ENCODE measurements around the gene FAM222A. TPM values are rescaled to one million over a fixed set of nuclear protein-coding genes. Genes with fewer than 3 reads are reported as not detected.

The FAM222A gene
- total RNA-seq, 1 experiment from 2014 or later, result 12.8 TPM

DNA sequence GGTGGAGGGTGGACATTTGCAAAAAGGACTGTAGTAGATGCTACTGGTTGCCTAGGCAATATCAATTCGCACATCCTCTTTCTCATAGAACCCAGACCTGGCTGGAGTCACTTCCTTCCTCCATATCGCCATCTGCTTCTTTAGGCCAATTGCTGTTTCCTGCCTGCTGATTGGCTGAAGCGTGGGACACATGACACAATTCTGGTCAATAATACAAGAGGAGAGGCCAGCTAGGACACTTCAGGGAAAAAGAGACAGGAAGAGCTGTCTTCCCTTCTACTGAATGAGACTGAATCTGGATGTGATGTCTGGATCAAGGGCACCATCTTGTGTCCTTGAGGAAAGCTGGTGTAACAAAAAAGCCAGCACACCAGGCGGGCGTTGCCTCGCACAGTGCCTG is 65.8 kb downstream of the FAM222A start:
- Histone ChIP-seq H3K4me1 (ENCODE audit: control insufficient read depth, insufficient read depth, low read length) (no peaks in the 10 kb centered on the region), H3K27me3 (ENCODE audit: control insufficient read depth, insufficient read depth, low read length) (no peaks in the 10 kb centered on the region), H3K27ac (ENCODE audit: low read length) (no peak overlapping the region), H3K4me3 (ENCODE audit: low read depth in 2 of 2, low read length in 2 of 2) (no peak overlapping the region), H3K9me3 (ENCODE audit: control insufficient read depth, insufficient read depth, low read depth, low read length) (no peaks in the 10 kb centered on the region; the same call in 1 of the 2 replicates), H3K36me3 (ENCODE audit: control insufficient read depth, insufficient read depth, low read length) (no peaks in the 10 kb centered on the region)
- no TSS peak for BruUV-seq (replicated peaks)
- POLR2A ChIA-PET, result no interaction called here
- ATAC-seq (no peak), DNase-seq (ENCODE audit: low read depth, low spot score) (no peak)
- in situ Hi-C loops (cut with HindIII; ENCODE audit: low pct_unique_long_range_greater_than_20kb, low sequenced_read_pairs), result no loop called here
- CTCF ChIA-PET, result no interaction called here
- intact Hi-C loops (cut with micrococcal nuclease; ENCODE audit: unreplicated experiment), result loop anchor here (10.0 kb wide), 1 partner anchor 345 kb away; no protein-coding TSS in a partner anchor
- no peak for TF ChIP-seq REST (IDR thresholded peaks at IDR 0.05; ENCODE audit: insufficient read depth in 1 of 2, low read depth in 2 of 2, low read length in 1 of 2)
- TF ChIP-seq, protein P1, sequence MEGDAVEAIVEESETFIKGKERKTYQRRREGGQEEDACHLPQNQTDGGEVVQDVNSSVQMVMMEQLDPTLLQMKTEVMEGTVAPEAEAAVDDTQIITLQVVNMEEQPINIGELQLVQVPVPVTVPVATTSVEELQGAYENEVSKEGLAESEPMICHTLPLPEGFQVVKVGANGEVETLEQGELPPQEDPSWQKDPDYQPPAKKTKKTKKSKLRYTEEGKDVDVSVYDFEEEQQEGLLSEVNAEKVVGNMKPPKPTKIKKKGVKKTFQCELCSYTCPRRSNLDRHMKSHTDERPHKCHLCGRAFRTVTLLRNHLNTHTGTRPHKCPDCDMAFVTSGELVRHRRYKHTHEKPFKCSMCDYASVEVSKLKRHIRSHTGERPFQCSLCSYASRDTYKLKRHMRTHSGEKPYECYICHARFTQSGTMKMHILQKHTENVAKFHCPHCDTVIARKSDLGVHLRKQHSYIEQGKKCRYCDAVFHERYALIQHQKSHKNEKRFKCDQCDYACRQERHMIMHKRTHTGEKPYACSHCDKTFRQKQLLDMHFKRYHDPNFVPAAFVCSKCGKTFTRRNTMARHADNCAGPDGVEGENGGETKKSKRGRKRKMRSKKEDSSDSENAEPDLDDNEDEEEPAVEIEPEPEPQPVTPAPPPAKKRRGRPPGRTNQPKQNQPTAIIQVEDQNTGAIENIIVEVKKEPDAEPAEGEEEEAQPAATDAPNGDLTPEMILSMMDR (IDR thresholded peaks at IDR 0.05), result no peak
- TF ChIP-seq POLR2AphosphoS5 (IDR thresholded peaks at IDR 0.05; ENCODE audit: low read depth, low read length), result no peak
- no peak for TF ChIP-seq SIN3A (IDR thresholded peaks at IDR 0.05; ENCODE audit: borderline replicate concordance, insufficient read depth, low read depth, low read length)
- no peak for TF ChIP-seq TCF7L2 (IDR thresholded peaks at IDR 0.05; ENCODE audit: low read depth, low read length)

DNA sequence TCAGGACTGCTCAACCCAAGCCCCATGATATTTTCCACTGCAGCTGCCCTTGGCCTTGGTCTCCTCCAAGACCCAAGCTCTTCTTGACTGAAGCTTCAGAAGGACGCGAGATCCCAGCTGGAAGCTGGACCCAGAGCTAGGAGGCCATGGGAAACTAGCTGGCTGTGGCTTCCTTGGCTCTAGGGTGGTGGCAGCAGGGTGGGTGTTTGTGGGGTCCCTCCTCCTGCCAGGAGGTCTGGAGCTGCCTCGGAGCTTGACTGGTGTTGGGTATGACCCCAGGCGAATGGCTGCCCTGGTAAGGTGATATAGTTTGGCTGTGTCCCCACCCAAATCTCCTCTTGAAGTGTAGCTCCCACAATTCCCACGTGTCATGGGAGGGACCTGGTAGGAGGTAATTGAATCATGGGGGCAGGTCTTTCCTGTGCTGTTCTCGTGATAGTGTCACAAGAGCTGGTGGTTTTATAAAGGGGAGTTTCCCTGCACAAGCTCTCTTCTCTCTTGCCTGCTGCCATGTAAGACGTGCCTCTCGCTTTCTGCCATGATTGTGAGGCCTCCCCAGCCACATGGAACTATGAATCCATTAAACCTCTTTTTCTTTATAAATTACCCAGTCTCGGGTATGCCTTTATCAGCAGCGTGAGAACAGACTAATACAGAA is 68.2 kb downstream of the FAM222A start:
- POLR2A ChIA-PET, result no interaction called here
- H3K9me3 ChIP-seq (ENCODE audit: control insufficient read depth, insufficient read depth, low read depth, low read length), result no peaks in the 10 kb centered on the region; the same call in 1 of the 2 replicates
- no peak overlapping the region for H3K4me3 ChIP-seq (ENCODE audit: low read depth in 2 of 2, low read length in 2 of 2)
- H3K27me3 ChIP-seq (ENCODE audit: control insufficient read depth, insufficient read depth, low read length), result no peaks in the 10 kb centered on the region
- no TSS peak for BruUV-seq (replicated peaks)
- in situ Hi-C loops (cut with HindIII; ENCODE audit: low pct_unique_long_range_greater_than_20kb, low sequenced_read_pairs) (no loop called here), intact Hi-C loops (cut with micrococcal nuclease; ENCODE audit: unreplicated experiment) (no loop called here)
- ATAC-seq, result no peak
- CTCF ChIA-PET, result no interaction called here
- no peaks in the 10 kb centered on the region for H3K4me1 ChIP-seq (ENCODE audit: control insufficient read depth, insufficient read depth, low read length)
- H3K27ac ChIP-seq (ENCODE audit: low read length), result no peak overlapping the region
- no peak for DNase-seq (ENCODE audit: low read depth, low spot score)
- H3K36me3 ChIP-seq (ENCODE audit: control insufficient read depth, insufficient read depth, low read length), result no peaks in the 10 kb centered on the region
- TF ChIP-seq REST (IDR thresholded peaks at IDR 0.05; ENCODE audit: insufficient read depth in 1 of 2, low read depth in 2 of 2, low read length in 1 of 2) (no peak), TCF7L2 (IDR thresholded peaks at IDR 0.05; ENCODE audit: low read depth, low read length) (no peak), POLR2AphosphoS5 (IDR thresholded peaks at IDR 0.05; ENCODE audit: low read depth, low read length) (no peak), SIN3A (IDR thresholded peaks at IDR 0.05; ENCODE audit: borderline replicate concordance, insufficient read depth, low read depth, low read length) (no peak)
- TF ChIP-seq, protein P1 (IDR thresholded peaks at IDR 0.05), result no peak
